ENCODE data around the gene ZFAND2B.

The ZFAND2B gene, protein sequence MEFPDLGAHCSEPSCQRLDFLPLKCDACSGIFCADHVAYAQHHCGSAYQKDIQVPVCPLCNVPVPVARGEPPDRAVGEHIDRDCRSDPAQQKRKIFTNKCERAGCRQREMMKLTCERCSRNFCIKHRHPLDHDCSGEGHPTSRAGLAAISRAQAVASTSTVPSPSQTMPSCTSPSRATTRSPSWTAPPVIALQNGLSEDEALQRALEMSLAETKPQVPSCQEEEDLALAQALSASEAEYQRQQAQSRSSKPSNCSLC

DNA sequence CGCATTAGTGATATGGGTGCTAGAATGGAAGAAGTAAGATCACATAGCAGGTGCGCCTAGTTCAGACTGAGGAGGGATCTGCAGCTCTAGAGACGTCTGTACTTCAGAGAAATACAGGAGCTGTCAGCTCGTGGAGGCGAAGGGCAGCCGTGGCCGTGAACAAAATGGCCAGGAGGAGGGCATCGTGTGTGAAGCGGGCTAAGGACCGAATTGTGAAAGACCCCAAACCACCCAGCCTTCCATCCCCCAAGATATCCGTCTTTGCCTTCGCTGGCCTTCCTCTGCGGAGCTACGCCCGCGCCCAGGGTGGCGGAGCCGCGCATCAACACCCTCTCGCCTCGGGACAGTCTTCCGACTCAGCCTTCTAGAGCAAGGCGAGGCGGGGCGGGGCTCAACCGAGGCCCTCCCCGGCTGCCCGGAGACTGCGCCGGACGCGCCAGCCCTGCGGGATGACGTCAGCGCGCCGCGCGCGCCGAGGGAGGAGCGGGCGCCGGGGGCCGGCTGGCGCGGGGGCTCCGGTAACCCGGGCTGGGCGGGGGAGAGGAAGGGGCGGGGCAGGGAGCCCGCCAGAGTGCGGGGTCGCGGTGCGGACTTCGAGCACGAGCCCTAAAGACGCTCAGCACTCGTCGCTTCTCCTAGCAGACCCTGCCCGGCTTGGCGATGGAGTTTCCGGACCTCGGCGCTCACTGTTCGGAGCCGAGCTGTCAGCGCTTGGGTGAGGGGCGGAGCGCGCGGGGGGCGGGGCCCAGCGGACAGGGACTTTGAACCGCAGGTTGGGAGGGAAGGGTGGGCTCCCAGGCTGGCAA lies at the start of gene ZFAND2B:
Gene ZFAND2B (plus strand): TSS at position 455 of the 806 bp plus-strand sequence. CDS start 206 bp downstream, at position 661.
- no peak for FAIRE-seq

GRCh38 chr2:219157396-219157795 lies 49.2 kb upstream of the ZFAND2B start:
- no peak for FAIRE-seq

DNA sequence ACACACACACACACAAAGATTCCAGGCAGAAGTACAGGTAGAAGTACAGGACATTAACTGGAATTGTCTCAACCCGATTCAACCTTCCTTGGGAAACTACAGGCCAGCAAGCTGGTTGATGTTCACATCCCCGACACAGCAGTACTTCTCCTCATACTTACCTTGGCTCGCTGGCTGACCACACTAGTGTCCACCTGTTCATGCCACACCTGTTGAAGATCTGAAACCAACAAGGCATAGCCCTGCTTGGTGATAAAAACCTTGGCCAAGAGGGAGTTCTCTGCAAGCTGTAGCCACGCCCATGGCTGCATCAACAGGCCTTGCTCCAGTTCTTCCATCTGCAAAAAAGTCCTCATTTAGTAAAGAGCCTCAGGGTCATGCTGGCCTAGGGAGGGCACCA lies 48.6 kb upstream of the ZFAND2B start:
- no peak for FAIRE-seq

GRCh38 chr2:219158586-219158985 lies 48.0 kb upstream of the ZFAND2B start:
- no peak for FAIRE-seq

DNA sequence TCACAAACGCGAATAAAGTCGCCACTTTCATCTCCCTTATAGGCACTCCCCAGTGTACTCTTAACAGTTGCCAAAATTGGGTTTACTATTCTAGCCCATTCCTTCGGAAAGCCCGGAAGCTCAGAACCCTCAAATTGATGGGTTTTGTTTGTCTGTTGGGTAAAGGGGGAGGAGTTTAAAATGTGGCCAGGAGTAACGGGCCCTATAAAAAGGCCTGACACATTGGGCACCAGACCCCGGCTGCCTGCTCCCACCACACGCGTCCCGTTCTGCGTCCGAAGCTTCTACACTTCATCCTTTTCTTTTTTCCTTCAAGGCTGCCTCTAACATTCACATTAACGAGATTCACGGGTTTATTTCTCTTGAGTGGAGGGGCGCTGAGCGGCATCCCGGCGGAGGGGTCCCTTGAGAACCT lies 46.8 kb upstream of the ZFAND2B start:
- no peak for FAIRE-seq

DNA sequence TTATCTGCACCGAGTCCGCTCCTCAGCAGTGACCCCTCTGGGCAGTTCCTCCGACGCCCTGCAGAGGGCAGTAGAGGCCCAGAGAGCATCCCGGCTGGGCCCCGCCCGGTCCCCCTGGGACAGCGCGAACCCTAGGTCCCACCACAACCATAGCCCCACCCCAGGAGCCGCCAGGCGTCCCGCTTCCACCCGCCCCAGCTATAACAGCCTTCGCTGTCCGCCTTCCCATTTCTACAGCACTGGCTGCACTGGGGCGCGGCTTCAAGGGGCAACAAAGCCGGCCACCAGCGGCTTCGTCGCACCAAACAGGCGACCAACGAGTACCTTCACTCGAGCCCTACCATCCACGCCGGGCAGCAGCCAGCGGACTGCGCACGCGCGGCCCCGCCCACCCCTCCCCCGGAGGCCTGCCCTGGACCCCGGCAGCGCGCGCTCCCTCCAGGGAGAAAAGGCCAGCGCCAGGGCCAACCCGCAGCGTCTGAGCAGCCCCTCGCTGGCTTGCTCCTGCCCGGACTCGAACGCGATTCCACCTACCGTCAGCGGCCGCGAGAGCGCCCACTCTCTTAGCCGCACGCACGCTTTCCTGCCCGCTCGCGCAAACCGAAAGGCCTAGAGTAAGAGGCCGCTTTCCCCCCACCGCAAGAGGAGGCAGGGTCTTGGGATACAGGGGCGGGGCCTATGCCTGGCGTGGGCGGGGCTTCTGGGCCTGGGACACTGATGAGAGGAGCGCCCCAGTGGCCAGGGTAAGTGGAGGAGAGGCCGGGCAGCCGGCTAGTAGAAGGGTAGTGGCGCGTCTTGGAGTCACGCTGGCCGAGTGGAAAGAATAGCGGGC lies 46.2 kb upstream of the ZFAND2B start, which contains the start of gene NHEJ1:
Gene NHEJ1 (minus strand): TSS at position 630 of the 832 bp plus-strand sequence. CDS start 2,453 bp downstream, outside the sequence.
- no peak for FAIRE-seq

- no peak for FAIRE-seq
Observed at GRCh38 chr2:219161097-219161496, 45.5 kb upstream of the ZFAND2B start.

- FAIRE-seq = no peak
Observed at GRCh38 chr2:219163156-219163555, 43.4 kb upstream of the ZFAND2B start.

- FAIRE-seq = no peak
Observed at GRCh38 chr2:219165058-219165911, 41.3 kb upstream of the ZFAND2B start.

- no peak for FAIRE-seq
Observed at GRCh38 chr2:219167997-219168396, 38.6 kb upstream of the ZFAND2B start.

GRCh38 chr2:219168526-219168925 lies 38.1 kb upstream of the ZFAND2B start:
- no peak for FAIRE-seq

GRCh38 chr2:219168932-219169331 lies 37.6 kb upstream of the ZFAND2B start:
- FAIRE-seq = no peak

DNA sequence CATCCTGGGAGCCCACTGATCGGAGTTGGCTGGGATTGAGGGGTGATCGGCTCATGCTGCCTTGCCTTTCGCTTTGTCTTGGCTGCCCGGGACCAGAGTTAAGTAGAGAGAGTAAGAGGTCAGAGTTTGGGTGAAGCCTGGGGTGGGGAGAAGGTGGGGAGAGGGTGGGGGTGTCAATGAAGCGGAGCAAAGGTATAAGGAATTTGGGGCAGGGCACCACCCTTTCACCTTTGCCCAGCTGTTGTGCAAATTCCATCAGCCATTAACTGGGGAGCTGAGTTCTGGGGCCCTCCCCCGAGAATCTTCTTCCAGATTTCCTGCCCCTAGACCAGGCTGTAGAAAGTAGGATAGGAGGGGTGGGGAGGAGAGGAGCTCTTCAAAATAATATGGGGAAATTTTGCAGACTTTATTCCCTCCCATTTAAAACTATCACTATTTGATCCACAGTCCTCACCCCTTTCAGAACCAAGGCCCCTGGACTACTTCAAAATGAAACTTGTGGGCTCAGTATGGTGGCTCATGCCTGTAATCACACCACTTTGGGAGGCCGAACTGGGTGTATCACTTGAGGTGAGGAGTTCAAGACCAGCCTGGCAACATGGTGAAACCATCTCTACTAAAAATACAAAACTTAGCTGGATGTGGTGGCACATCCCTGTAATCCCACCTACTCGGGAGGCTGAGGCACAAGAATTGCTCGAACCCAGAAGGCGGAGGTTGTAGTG lies 36.5 kb upstream of the ZFAND2B start, which contains the start of gene SLC23A3:
Gene SLC23A3 (minus strand): TSS at position 100 of the 725 bp plus-strand sequence. CDS start 45 bp downstream, at position 55.
- FAIRE-seq = no peak

DNA sequence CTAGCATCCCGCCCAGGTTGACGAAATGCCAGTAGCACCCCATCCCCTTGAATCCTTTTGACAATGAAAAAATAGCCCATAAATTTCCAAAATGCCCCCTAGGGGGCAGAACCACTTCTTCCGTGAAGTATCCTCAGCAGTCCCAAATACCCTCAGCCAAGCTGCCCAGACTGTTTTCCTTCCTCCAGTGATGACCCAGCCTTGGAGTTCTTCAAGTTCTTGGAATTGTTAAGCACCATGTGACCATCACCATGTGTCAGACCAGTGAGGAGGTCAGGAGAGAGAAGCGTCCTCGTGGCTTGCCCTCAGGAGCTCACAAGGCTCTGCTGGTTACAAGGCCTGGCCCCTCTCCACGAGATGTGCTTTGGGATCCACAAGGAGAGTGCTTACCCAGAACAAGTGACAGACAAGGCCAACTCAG lies 35.3 kb upstream of the ZFAND2B start:
- FAIRE-seq = no peak

DNA sequence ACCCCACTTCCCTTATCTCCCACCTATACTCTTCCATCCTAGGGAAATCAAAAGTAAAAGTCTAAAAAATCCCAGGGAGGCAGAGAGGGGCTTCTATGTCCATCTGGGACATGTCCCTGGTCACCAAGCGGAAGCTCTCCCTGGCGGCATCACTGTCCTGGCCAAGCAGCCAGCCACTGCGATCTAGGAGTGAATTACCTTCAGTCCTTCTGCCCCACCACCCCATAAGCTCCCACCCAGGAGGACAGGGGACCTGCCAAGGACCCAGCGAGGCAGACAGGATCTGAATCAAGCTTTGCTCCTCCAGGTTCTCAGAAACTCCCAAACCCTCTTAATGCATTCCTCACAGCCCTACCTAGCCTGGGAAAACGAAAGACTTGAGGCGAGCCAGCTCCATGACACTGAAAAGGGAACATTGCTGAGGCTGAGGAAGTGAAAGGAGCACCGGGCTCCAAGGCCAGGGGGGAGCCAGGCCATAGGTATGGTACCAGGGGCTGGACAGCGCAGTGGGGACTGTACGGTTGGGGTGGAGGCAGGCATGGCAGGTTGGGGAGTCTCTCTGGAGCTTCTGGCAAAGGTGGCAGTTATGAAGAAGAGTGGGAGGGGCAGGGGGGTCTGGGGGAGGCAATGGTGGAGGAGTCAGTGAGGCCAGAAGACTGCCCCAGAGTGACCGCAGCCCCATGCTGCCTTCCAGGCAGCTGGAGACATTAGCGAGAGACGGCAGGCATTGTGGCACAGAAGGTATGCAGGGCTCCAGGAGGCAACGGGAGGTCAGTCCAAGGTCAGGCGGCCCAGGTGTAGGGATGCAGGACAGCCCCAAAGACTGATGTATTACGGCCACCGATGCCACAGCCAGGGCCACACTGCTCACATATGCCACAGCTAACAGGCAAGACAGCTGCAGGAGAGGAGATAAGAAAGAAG lies 34.1 kb upstream of the ZFAND2B start:
- no peak for FAIRE-seq

GRCh38 chr2:219173176-219173575 lies 33.4 kb upstream of the ZFAND2B start:
- no peak for FAIRE-seq

DNA sequence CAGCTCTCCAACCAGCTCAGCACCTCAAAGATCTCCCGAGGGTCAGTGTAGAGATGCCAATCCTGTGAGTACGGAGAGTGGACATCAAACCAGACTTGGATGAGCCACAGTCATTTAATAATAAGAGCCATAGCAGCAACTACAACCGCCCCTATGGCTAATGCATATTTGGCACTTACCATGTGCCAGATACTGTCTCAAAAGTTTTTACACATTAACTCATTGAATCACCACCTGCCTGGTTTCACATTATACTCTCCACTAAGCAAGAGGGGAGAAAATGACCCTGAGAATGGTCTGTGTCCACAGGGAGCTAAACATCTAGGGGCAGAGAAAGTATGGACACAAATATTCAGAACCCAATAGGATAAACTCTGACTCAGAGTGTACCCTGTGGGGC lies 32.4 kb upstream of the ZFAND2B start:
- no peak for FAIRE-seq

- FAIRE-seq = no peak
Observed at GRCh38 chr2:219174801-219175200, 31.8 kb upstream of the ZFAND2B start.

DNA sequence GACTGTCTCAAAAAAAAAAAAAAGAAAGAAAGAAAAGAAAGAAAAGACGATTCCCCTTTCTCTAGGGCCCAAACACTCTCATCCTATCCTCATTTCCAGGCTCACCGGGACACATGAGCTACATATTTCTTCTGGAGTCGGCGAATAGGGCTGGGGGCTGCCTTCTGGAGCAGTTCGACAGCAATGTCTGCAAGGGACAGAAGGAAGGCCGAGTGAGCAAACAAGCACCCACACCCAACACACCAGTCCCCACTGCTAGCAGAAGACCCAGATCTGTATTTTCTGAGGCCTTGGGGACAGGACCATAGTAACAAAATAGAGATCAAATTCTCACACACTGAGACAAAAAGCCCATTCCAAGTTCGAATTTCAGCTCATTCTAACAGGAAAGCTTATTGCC lies 31.1 kb upstream of the ZFAND2B start:
- FAIRE-seq = no peak

All from colon (tissue), 2 donors.